Measurements from ENCODE around the gene ARL3. TPM values are rescaled to one million over a fixed set of nuclear protein-coding genes. Genes with fewer than 3 reads are reported as not detected.
A peak's percentile ranks its signal among the peaks of the same experiment; 100 is the strongest.
"Not testable (repeated sequence)": the region's sequence is repeated elsewhere in the genome, so short reads cannot be mapped to it uniquely, and the experiment has no call there.

ARL3 gene
- total RNA-seq, 1 donor from 2014 or later, result 31.2 TPM

- DNase-seq, result no peak
Observed at GRCh38 chr10:102701796-102702195, 12.4 kb downstream of the ARL3 start.

- no peak for DNase-seq
Observed at GRCh38 chr10:102701272-102701671, 12.9 kb downstream of the ARL3 start.

- no peak for DNase-seq
Observed at GRCh38 chr10:102698894-102699293, 15.3 kb downstream of the ARL3 start.

GRCh38 chr10:102696736-102697135 lies 17.5 kb downstream of the ARL3 start:
- no peak for DNase-seq

- DNase-seq, result not testable (repeated sequence)
Observed at GRCh38 chr10:102695401-102695800, 18.8 kb downstream of the ARL3 start.

GRCh38 chr10:102691285-102692066 lies 22.7 kb downstream of the ARL3 start:
- no peak for DNase-seq

GRCh38 chr10:102683736-102684135 lies 30.5 kb downstream of the ARL3 start:
- no peak for DNase-seq

- DNase-seq, result no peak
Observed at GRCh38 chr10:102682981-102683380, 31.2 kb downstream of the ARL3 start.

- DNase-seq, result no peak
Observed at GRCh38 chr10:102682416-102682815, 31.8 kb downstream of the ARL3 start.

GRCh38 chr10:102681696-102682095 lies 32.5 kb downstream of the ARL3 start:
- no peak for DNase-seq

GRCh38 chr10:102679596-102679995 lies 34.6 kb downstream of the ARL3 start:
- DNase-seq, result no peak

GRCh38 chr10:102678842-102679289 lies 35.3 kb downstream of the ARL3 start:
- peak; percentile 63 for DNase-seq

- DNase-seq, result no peak
Observed at GRCh38 chr10:102678068-102678400, 36.2 kb downstream of the ARL3 start.

GRCh38 chr10:102677331-102678067 lies 36.7 kb downstream of the ARL3 start:
- no peak for DNase-seq

- no peak for DNase-seq
Observed at GRCh38 chr10:102676534-102677315, 37.5 kb downstream of the ARL3 start.

- DNase-seq, result no peak
Observed at GRCh38 chr10:102675666-102676533, 38.3 kb downstream of the ARL3 start.

- DNase-seq, result no peak
Observed at GRCh38 chr10:102675011-102675665, 39.1 kb downstream of the ARL3 start.

GRCh38 chr10:102674566-102674965 lies 39.6 kb downstream of the ARL3 start:
- no peak for DNase-seq

GRCh38 chr10:102673819-102674511 lies 40.2 kb downstream of the ARL3 start:
- peak; percentile 55 for DNase-seq

- no peak for DNase-seq
Observed at GRCh38 chr10:102673236-102673818, 40.9 kb downstream of the ARL3 start.

All from occipital lobe (tissue), 2 donors.